Transverse colon (tissue), 4 donors: ENCODE data around the gene TLL1. TPM values are rescaled to one million over a fixed set of nuclear protein-coding genes. Genes with fewer than 3 reads are reported as not detected.

Source experiments
- DNase-seq: peaks from one replicate; pipeline ENCODE4 v3.0.0-alpha.2; 2019
- H3K27ac ChIP-seq, 4 donors: fragments of 200-600 bp; sonication (generic); 2 replicates each; pipeline ENCODE4 v1.5.1; 2016 to 2018; ENCODE audit warnings: inconsistent platforms in 4 of 4
- H3K27me3 ChIP-seq: fragments of 200-600 bp; sonication (generic); 2 replicates; pipeline ENCODE4 v1.5.1; 2017; ENCODE audit warnings: inconsistent platforms
- H3K36me3 ChIP-seq, 4 donors: fragments of 200-600 bp; sonication (generic); 2 replicates each; pipeline ENCODE4 v1.5.1; 2017 to 2019; ENCODE audit warnings: inconsistent platforms in 4 of 4
- H3K4me1 ChIP-seq, 4 donors: fragments of 200-600 bp; sonication (generic); 2 replicates each; pipeline ENCODE4 v1.5.1; 2017 to 2020; ENCODE audit warnings: inconsistent platforms in 4 of 4
- H3K4me3 ChIP-seq, 4 donors: fragments of 200-600 bp; sonication (generic); 1 replicate in 1 of 4; 2 replicates in 3 of 4; pipeline versions ENCODE4 v1.5.1 to v1.6.1; 2017 to 2019; ENCODE audit warnings: inconsistent platforms in 4 of 4
- H3K9me3 ChIP-seq, 2 donors: fragments of 200-600 bp; sonication (generic); 2 replicates each; pipeline ENCODE4 v1.5.1; 2017 to 2019; ENCODE audit warnings: inconsistent platforms in 2 of 2
- CTCF ChIP-seq, 5 experiments: fragments of 200-600 bp in 3 of 5; fragments of 450-650 bp in 2 of 5; sonication (generic) in 3 of 5; IDR thresholded peaks; 1 replicate in 2 of 5; 2 replicates in 3 of 5; pipeline ENCODE4 v1.5.1; 2016 to 2017; ENCODE audit warnings: antibody characterized with exemption in 5 of 5, inconsistent platforms in 3 of 5, mild to moderate bottlenecking in 2 of 5, moderate library complexity in 1 of 5
- EP300 ChIP-seq: sonication (generic); formaldehyde crosslinking; IDR thresholded peaks from one replicate; pipeline ENCODE4 v1.6.1; 2017; ENCODE audit warnings: antibody characterized with exemption, low read depth
- POLR2A ChIP-seq: fragments of 450-650 bp; IDR thresholded peaks from one replicate; pipeline ENCODE4 v1.6.1; 2016; ENCODE audit warnings: antibody characterized with exemption, mild to moderate bottlenecking, moderate library complexity
- POLR2AphosphoS5 ChIP-seq, 3 donors: sonication (generic); formaldehyde crosslinking; IDR thresholded peaks; one replicate each; pipeline ENCODE4 v1.6.1; 2016; ENCODE audit warnings: antibody characterized with exemption in 3 of 3
- WGBS, 2 donors: methylation state at CpG; one replicate each; pipeline ENCODE4 v1.1.5; 2018; ENCODE audit warnings: low coverage in 1 of 2; 5-methylcytosine and 5-hydroxymethylcytosine counted together
- in situ Hi-C, 4 donors: fragments of 200-750 bp; cut with MboI; loops; one replicate each; pipeline versions ENCODE4 v1.15.0 to v1.15.1; 2017; ENCODE audit warnings: low sequenced_read_pairs in 3 of 4, low pct_ligation_motif_present in 1 of 4, low pct_unique_long_range_greater_than_20kb in 1 of 4
- intact Hi-C: fragments of 100-400 bp; cut with DNase I; formaldehyde crosslinking; loops from one replicate; pipeline ENCODE4 v1.15.1; 2023; ENCODE audit warnings: low total_unique reads
- total RNA-seq, 4 donors: library from RNA; depleted of rRNA; stranded (reverse); fragments of >200 nt; gene quantifications; one replicate each; pipeline ENCODE4 v1.1.0, GENCODE V29; 2016

TLL1 gene
- total RNA-seq, 4 donors from 2014 or later: 1.00 to 3.7 (median 1.6) TPM

- H3K9me3 ChIP-seq: no peaks in the 10 kb centered on the region
- WGBS, 2 donors: 81 to 83% methylated on average over 1 of the region's 1 CpG
- H3K27ac ChIP-seq: no peak overlapping the region
- TF ChIP-seq POLR2AphosphoS5 (IDR thresholded peaks at IDR 0.05) (no peak), POLR2A (no peak), CTCF (IDR thresholded peaks at IDR 0.05) (no peak), EP300 (no peak)
- H3K36me3 ChIP-seq: no peaks in the 10 kb centered on the region
- H3K27me3 ChIP-seq: no peaks in the 10 kb centered on the region
- in situ Hi-C loops: no loop called here
- no peak for DNase-seq
- H3K4me3 ChIP-seq: no peak overlapping the region
- intact Hi-C loops: no loop called here
- H3K4me1 ChIP-seq: no peaks in the 10 kb centered on the region
Measured at GRCh38 chr4:165972747-165973146, 99.7 kb downstream of the TLL1 start.

- Histone ChIP-seq H3K27ac (no peak overlapping the region), H3K36me3 (no peaks in the 10 kb centered on the region), H3K4me1 (no peaks in the 10 kb centered on the region), H3K9me3 (no peaks in the 10 kb centered on the region), H3K27me3 (no peaks in the 10 kb centered on the region), H3K4me3 (no peak overlapping the region)
- DNase-seq: no peak
- intact Hi-C loops (no loop called here), in situ Hi-C loops (no loop called here)
- no peak for TF ChIP-seq EP300
- no peak for TF ChIP-seq POLR2AphosphoS5 (IDR thresholded peaks at IDR 0.05)
- no peak for TF ChIP-seq CTCF (IDR thresholded peaks at IDR 0.05)
- TF ChIP-seq POLR2A: no peak
- 62 to 69% methylated on average over 3 of the region's 3 CpGs for WGBS, 2 donors
Measured at GRCh38 chr4:165982934-165983333, 109.9 kb downstream of the TLL1 start.

- no peak overlapping the region for H3K27ac ChIP-seq
- TF ChIP-seq POLR2AphosphoS5 (IDR thresholded peaks at IDR 0.05) (no peak), POLR2A (no peak), EP300 (no peak), CTCF (IDR thresholded peaks at IDR 0.05) (no peak)
- no peaks in the 10 kb centered on the region for H3K36me3 ChIP-seq
- in situ Hi-C loops: no loop called here
- no peak for DNase-seq
- H3K4me3 ChIP-seq: no peak overlapping the region
- no peaks in the 10 kb centered on the region for H3K4me1 ChIP-seq
- 62 to 72% methylated on average over 5 of the region's 5 CpGs for WGBS, 2 donors
- no peaks in the 10 kb centered on the region for H3K9me3 ChIP-seq
- H3K27me3 ChIP-seq: no peaks in the 10 kb centered on the region
- intact Hi-C loops: no loop called here
Measured at GRCh38 chr4:165986956-165987698, 114.1 kb downstream of the TLL1 start.

- Histone ChIP-seq H3K4me1 (no peaks in the 10 kb centered on the region), H3K27me3 (no peaks in the 10 kb centered on the region), H3K36me3 (no peaks in the 10 kb centered on the region), H3K4me3 (no peak overlapping the region), H3K27ac (no peak overlapping the region), H3K9me3 (no peaks in the 10 kb centered on the region)
- intact Hi-C loops (no loop called here), in situ Hi-C loops (no loop called here)
- WGBS, 2 donors: 72 to 73% methylated on average over 4 of the region's 4 CpGs
- TF ChIP-seq POLR2A (no peak), EP300 (no peak), POLR2AphosphoS5 (IDR thresholded peaks at IDR 0.05) (no peak), CTCF (IDR thresholded peaks at IDR 0.05) (no peak)
- no peak for DNase-seq
Measured at GRCh38 chr4:165991325-165992180, 118.5 kb downstream of the TLL1 start.
